ENCODE data around the gene CLIP4.

Gene CLIP4

GRCh38 chr2:29223851-29224692 lies 108.9 kb downstream of the CLIP4 start:
- DNase-seq, result no peak

DNA sequence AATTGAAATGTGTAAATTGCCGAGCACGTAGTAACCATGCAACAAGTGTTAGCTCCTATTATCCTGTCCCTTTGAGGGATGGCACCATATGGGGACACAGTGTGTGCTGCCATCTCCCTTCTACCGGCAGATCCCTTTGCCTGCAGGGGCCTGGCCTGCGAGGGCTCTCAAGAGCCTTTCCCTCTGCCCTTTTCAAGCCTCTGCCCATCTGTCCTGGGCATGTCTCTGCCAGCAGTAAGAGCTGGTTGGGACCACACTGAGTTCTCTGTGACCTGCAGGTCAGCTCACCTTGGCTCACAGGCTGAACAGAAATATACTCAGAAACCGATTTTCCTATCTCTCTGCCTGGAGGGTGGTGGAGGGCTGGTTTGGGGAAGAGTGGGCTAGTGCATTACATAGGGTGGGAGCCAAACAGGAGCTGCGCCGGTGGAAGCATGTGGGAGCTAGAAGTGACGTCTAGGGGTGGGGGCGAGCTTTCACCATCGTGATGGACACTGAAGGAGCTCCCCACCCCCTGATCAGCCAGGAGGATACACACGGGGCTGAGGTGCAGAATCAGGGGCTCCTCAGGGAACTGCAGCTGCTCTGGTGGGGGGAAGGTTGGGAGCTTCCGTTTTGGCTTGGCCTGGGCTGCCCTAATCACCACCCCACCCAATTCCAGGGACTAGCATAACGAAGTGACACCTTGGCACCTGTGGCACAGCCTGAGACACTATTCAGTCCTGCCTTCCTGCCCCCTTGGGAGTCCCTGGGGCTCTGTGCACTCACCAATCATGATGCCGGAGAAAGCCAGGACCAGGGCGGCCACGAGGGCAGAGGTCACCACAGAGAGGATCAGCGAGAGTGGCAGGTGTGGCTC lies 109.7 kb downstream of the CLIP4 start:
- no peak for DNase-seq

DNA sequence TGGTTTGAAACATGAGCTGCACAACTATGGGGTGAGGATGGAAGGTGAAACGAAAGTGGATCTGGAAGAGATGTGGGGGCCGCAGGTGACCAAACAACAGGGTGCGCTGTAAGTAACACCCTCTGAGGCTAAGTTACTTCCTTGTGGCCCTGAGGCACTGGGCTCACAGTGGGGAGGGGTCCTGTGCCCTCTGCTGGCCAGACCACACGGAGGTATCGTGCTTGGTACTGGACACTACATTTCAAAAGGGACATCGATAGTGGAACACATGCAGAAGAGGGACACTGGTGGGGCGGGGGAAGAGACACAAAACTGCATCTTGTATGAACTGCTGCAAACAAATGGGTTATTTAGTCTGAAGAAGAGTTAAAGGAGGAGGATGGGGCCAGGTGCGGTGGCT lies 110.6 kb downstream of the CLIP4 start:
- no peak for DNase-seq

DNA sequence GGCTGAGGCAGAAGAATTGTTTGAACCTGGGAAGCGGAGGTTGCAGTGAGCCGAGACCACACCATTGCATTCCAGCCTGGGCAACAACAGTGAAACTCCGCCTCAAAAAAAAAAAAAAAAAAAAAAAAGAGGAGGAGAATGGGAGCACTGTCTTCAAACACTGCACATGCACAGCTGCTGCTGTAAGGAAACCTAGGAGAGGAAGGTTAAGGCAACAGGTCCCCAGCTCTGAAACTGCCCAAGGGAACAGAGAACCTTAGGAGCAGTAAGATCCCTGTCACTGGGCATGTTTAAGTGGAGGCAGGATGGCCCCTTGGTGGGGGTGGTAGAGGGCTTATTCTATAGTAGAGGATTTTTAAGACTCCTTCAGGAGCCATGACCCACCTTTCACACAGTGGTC lies 111.2 kb downstream of the CLIP4 start:
- no peak for DNase-seq

DNA sequence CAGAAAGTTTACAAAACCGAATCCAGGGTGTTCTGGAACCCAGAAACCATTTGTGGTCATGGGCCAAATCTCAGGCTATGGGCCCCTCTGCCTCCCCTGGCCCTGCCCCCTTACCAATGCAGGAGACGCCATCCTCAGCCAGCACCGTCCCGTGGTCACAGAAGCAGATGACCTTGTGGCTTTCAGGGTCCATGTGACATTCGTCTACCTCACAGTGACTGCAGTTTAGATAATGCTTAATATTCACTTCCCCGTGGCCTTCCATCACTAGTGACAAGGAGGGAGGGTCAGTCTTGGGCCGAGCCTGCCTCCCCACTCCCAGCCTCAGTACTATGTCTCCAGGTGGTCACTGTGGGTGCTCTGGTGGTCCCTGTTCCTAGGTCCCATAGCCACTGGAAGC lies 111.6 kb downstream of the CLIP4 start:
- no peak for DNase-seq

- no peak for DNase-seq
Observed at GRCh38 chr2:29227935-29228675, 112.9 kb downstream of the CLIP4 start.

- no peak for DNase-seq
Observed at GRCh38 chr2:29228947-29229346, 113.7 kb downstream of the CLIP4 start.

DNA sequence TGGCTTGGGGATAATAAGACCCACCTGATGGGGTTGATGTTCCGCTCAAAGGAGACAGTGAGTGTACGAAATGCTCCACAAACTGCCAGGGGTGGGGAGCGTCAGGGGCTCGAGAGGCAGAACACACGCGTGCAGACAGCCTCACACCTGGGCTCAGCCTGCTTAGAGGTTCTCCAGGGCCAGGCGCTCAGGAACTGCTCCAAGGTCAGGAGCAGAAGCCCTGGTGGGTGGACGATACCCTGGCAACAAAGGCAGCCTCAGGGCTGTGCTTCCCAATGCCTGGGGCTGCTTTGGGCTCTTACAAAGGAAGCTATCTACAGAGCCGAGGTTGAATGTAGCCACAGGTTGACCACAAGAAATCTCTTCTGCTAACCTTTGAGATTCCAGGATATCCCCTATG lies 114.4 kb downstream of the CLIP4 start:
- no peak for DNase-seq

DNA sequence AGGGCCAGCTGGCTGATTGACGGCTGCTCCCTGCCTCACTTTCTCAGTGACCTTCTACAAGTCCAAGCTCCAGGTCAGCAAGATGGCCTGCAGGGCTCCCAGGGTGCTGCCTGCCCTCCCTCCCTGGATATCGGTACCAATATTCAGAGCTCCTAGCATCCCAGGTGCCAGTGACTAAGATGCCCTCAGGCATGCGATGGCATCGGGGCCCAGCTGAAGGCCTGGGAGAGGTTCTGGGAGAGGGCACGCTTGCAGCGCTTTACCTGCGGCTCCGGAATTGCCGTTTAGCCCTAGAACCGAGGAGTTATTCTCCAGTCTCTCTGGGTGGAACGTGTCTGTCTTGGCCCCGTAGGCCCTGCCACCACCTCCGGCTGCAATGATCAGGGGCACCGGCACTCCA lies 116.8 kb downstream of the CLIP4 start:
- no peak for DNase-seq

GRCh38 chr2:29233428-29233827 lies 118.2 kb downstream of the CLIP4 start:
- no peak for DNase-seq

GRCh38 chr2:29235411-29235810 lies 120.2 kb downstream of the CLIP4 start:
- DNase-seq, result no peak

DNA sequence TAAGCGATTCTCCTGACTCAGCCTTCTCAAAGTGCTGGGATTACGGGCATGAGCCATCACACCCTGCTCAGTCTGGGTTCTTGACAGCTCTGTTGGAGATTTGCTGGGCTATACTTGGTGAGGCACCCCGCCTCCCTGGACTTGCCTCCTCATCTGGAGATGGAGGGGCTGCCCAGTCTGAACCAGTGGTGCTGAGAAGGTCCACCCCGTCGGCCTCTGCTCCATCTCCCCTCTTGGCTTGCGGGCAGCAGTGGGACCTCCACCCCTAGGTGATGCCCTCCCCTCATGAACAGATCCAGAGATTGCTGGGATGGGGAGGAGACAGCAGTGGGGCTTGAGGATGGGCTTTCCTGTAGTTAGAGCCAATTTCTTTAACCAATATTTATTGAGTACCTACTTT lies 120.9 kb downstream of the CLIP4 start:
- no peak for DNase-seq

GRCh38 chr2:29238497-29238896 lies 123.3 kb downstream of the CLIP4 start:
- no peak for DNase-seq

Data from T-helper 1 cell (primary cell).